Endothelial cell of umbilical vein (primary cell): Measurements from ENCODE around the gene SGCD.

Experiments used
- GATA2 ChIP-seq: IDR thresholded peaks from 2 replicates; pipeline ENCODE4 v1.7.0; 2011; ENCODE audit warnings: low read depth, mild to moderate bottlenecking, moderate library complexity, mixed read lengths, low read length; ENCODE audit not compliant: insufficient read length, insufficient read depth
- POLR2A ChIP-seq: IDR thresholded peaks from 2 replicates; pipeline ENCODE4 v1.6.1; 2012; ENCODE audit warnings: low read depth, mild to moderate bottlenecking, control low read depth, low read length
- POLR2AphosphoS5 ChIP-seq: IDR thresholded peaks from 2 replicates; pipeline ENCODE4 v1.6.1; 2012; ENCODE audit warnings: low read depth, mild to moderate bottlenecking, control low read depth, low read length, moderate library complexity; ENCODE audit not compliant: insufficient read depth

- TF ChIP-seq POLR2AphosphoS5 (no peak), POLR2A (no peak), GATA2 (no peak)
Measured at GRCh38 chr5:156526081-156526925, 199.3 kb downstream of the SGCD start.
